Body of pancreas (tissue), 4 donors: ENCODE measurements around the gene IFRD2.

Experiments used
- POLR2A ChIP-seq, 3 donors: fragments of 450-650 bp; IDR thresholded peaks; one replicate each; pipeline ENCODE4 v1.6.1; 2016; ENCODE audit warnings: antibody characterized with exemption in 3 of 3, mild to moderate bottlenecking in 2 of 3
- TF ChIP-seq, protein P1 (sequence below), 7 experiments: fragments of 450-650 bp in 4 of 7; fragments of 200-600 bp in 3 of 7; sonication (generic) in 3 of 7; IDR thresholded peaks; one replicate each; pipeline ENCODE4 v1.5.1; 2016 to 2019; ENCODE audit warnings: antibody characterized with exemption in 7 of 7

DNA sequence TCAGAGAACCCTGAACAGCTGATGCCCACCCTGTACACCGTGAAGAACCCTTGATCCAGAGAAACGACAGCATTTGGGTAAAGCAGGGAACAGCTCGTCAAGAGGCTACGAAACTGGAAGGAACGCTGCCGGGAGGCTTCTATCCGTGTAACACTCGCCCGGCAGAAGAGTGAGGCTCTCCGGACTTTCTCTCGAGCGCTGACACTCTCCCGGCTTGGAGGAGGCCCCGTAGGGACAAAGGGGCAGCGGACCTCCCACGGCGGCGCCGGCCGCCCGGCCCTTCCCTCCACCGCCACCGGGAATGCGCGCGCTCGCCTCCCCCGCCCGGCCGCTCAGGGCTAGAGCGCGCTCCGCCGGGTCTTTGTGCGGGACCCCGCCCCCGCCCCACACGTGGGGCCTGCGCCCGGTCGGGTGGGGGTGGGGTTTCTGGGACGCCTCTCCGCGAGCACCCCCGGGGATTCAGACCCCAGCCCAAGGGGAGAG lies 28.7 kb upstream of the IFRD2 start:
- TF ChIP-seq, protein P1, sequence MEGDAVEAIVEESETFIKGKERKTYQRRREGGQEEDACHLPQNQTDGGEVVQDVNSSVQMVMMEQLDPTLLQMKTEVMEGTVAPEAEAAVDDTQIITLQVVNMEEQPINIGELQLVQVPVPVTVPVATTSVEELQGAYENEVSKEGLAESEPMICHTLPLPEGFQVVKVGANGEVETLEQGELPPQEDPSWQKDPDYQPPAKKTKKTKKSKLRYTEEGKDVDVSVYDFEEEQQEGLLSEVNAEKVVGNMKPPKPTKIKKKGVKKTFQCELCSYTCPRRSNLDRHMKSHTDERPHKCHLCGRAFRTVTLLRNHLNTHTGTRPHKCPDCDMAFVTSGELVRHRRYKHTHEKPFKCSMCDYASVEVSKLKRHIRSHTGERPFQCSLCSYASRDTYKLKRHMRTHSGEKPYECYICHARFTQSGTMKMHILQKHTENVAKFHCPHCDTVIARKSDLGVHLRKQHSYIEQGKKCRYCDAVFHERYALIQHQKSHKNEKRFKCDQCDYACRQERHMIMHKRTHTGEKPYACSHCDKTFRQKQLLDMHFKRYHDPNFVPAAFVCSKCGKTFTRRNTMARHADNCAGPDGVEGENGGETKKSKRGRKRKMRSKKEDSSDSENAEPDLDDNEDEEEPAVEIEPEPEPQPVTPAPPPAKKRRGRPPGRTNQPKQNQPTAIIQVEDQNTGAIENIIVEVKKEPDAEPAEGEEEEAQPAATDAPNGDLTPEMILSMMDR (IDR thresholded peaks at IDR 0.05), result no peak
- TF ChIP-seq POLR2A (IDR thresholded peaks at IDR 0.05), result peak in 2 of 3 donors; percentile 59 to 64
